HK-2 (cell line): ENCODE results near the gene PXK.
"Not testable (repeated sequence)": the region's sequence is repeated elsewhere in the genome, so short reads cannot be mapped to it uniquely, and the experiment has no call there.

ENCODE experiments used
- DNase-seq: peaks from one replicate; pipeline ENCODE4 v3.0.0-alpha.2; 2018; ENCODE audit not compliant: unreplicated experiment

Gene PXK

GRCh38 chr3:58323529-58324390 is 8.9 kb upstream of the PXK start:
- DNase-seq: no peak

DNA sequence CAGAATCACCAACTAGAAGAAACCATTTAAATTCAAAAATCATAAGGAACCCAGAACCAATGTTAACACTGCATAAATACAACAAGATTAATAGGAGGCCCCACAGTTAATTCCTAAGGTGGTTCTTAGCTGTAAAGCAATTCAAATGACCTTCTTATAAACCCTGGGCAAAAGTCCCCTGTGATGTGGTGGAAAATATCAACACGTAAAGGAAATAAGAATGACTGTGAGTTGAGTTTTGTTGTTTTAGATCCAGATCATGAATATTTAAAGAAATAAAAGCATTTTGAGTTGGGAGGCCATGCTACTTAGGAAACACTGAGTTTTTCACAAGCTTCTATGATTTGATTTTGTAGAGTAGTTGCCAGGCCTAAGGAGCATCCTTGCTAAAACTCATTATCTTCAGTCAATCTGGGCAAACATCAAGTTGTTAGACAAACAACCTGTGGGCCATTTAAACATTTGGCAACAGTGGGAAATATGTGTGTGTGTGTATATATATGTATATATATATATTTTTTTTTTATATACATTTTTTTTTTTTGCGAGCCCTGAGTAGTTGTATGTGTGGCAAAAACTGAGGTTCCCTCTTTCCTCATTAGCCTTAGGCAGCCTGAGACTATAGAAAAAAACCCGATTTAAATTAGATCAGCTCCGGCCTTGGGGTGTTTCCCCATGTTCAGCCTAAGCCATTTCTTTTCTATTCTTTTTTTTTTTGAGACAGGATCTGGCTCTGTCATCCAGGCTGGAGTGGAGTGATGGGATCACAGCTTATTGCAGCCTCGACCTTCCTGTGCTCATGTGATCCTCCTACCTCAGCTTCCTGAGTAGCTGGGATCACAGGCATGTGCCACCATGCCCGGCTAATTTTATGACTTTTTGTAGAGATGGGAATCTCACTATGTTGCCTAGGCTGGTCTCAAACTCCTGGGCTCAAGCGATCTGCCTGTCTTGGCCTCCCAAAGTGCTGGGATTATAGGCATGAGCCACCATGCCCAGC is 8.0 kb upstream of the PXK start:
- no peak for DNase-seq

DNA sequence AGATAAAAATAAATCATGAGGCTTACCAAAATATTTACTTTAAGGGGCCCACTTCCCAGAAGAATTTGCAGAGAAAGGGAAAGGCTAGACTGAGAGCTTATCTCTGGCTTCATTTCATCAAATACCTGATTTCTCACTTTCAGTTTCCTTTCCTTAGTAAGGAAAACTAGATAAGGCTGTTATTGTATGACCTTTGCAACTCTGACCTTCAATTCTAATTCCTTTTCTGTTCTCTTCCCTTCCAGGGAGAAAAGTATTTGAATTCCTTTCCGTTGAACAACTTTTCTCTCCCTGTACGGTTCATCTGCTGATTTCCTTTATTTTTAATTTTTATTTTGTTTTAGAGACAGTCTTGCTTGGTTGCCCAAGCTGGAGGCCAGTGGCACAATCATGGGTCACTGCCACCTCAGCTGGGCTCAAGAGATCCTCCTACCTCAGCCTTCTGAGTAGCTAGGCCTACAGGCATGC is 7.1 kb upstream of the PXK start:
- no peak for DNase-seq

- no peak for DNase-seq
Measured at GRCh38 chr3:58326267-58326900, 6.3 kb upstream of the PXK start.

DNA sequence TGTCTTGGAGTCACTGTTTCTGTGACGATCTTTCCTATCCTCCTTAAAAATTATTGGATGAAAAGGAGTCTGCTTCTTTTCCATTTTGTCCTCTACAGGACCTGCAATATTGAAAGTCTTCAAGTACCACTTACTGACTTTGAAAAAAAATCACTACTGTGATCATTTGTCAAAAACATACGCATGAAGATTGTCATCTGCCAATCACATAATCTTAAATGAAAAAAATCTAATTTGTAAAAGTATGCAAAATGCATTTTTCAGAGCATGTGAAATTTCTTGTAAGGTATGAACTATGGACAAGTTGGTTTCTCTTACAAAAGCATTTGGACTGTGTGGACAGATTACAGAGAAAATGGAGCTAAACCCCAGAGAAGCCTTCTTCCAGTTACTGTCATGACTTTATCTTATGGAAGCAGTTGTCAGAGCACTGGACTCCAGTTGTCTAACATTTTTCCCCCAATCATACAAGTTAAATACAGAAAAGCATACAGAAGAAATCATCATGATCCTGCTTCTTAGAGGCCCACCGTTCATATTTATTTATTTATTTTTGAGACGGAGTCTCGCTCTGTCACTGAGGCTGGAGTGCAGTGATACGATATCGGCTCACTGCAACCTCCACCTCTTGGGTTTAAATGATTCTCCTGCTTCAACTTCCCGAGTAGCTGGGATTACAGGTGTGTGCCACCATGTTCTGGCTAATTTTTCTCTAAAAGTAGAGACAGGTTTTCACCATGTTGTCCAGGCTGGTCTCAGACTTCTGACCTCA is 3.4 kb upstream of the PXK start:
- no peak for DNase-seq

GRCh38 chr3:58329922-58330413 is 2.7 kb upstream of the PXK start:
- no peak for DNase-seq

DNA sequence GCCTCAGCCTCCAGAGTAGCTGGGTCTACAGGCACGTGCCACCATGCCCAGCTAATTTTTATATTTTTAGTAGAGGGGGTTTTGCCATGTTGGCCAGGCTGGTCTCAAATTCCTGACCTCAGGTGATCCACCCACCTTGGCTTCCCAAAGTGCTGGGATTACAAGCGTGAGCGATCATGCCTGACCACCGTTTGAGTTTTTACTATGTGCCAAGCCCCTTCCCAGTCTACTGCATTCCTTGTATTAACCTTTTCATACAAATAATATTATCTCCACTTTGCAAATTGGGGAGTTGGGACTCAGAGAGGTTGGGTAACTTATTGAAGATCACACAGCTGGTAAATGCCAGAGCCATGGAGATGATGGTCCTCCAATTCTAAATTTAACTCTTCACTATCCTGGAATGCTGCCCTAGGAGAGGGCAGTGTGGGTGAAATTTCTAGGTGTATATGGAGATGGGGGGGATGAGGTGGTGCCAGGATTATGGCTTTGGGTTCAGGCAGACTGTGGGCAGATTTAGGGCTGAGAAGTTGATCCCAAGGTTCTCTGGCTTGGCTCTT is 1.0 kb upstream of the PXK start:
- no peak for DNase-seq

- peak; percentile 21 for DNase-seq
Measured at GRCh38 chr3:58333206-58334012, 717 bp downstream of the PXK start.

- no peak for DNase-seq
Measured at GRCh38 chr3:58334013-58334321, 1.3 kb downstream of the PXK start.

- DNase-seq: no peak
Measured at GRCh38 chr3:58334506-58334884, 1.8 kb downstream of the PXK start.

- no peak for DNase-seq
Measured at GRCh38 chr3:58335652-58335947, 2.9 kb downstream of the PXK start.

DNA sequence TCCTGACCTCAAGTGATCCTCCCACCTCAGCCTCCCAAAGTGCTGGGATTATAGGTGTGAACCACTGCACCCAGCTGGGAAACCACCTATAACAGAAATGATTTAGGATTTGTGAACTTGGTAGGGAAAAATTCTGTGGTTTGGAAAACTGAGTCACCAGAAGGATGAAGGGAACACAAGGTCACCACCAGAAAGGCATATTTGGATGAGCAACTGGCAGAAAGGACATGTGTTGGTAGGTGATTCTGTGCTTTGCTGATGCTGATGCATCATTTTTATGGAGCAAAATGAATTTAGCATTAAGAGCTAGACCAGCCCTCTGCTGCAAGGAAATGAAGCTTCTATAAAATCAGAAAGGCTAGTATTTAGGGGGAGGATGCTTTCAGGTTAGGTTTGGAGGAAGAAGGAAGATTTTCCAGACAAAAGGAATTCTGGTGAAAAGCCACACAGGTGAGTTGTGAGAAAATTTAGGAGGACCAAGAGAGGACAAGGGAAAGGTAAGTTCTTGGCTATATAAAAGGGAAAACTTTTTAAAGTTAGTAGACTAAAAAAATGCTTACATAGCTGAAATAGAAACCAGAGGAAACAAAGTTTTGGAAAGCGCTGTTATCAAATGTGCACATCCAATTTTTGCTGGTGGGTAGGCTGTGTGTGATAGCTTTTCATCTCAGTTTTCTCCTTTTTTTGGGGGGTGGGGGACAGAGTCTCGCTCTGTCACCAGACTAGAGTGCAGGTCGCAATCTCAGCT is 3.6 kb downstream of the PXK start:
- no peak for DNase-seq

DNA sequence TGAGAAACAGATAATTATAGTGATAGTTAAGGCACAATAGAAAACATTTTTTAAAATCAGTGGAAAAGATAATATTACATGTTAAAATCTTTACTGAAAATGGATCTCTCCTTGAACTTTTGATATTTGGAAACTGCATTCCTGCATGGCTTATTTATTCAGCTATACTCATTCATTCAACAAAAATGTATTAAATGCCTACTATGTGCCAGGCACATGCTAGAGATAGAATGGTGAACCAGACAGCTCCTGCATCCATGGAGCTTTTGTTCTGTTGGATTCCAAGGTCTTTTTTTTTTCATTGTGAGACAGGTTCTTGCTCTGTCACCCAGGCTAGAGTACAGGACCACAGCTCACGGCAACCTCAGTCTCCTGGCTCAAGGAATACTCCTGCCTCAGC is 4.5 kb downstream of the PXK start:
- DNase-seq: no peak

- not testable (repeated sequence) for DNase-seq
Measured at GRCh38 chr3:58339146-58339545, 6.5 kb downstream of the PXK start.

- DNase-seq: no peak
Measured at GRCh38 chr3:58340594-58341244, 8.0 kb downstream of the PXK start.

- no peak for DNase-seq
Measured at GRCh38 chr3:58341376-58341775, 8.7 kb downstream of the PXK start.

DNA sequence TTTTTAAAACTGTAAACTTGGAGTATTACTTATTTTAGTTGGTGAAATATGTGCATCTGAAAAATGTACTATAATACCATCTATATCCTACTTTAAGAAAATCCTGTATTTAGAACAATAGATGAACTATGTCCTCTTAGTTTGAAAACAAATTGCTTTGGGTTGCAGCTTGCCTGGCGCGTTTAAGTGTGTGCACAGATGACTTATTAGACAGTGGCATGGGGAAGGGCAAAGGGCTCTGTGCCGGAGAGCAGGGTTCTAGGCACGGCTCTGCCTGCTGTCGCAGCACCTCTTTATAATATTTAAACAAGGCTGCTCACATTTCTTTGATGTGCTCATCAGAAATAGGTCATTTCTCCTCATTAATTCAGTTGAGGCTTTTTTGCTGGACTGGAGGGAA is 10.0 kb downstream of the PXK start:
- no peak for DNase-seq

DNA sequence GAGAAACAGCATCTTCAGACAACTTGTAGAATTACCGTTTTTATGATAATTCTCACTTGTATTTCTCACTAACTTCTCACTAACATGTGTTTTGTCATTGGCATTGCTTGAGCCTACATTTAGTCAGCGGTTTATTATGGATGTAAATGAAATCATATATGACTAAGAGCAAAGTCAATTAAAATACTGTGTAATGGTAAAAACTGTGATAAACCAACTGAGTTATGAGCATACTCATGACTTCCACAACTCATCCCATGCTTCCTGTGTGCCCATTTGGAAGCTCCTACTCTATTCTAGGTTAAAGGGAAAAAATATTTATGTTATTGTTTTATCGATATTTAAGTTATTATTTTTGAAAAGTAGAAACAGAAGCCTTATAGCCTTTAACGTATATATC is 12.8 kb downstream of the PXK start:
- no peak for DNase-seq

GRCh38 chr3:58346368-58346767 is 13.7 kb downstream of the PXK start:
- no peak for DNase-seq
